H1 (cell line): ENCODE results near the gene THEMIS. TPM values are rescaled to one million over a fixed set of nuclear protein-coding genes. Genes with fewer than 3 reads are reported as not detected.

Experiments
- CTCF ChIA-PET: fragments of 300-600 bp; sonication (Branson Sonifier 250); formaldehyde crosslinking; loops from one replicate; lab custom pipeline; 2021; ENCODE audit not compliant: partially characterized antibody; lab: Charles Lee
- POLR2A ChIA-PET: fragments of 300-600 bp; sonication (Branson Sonifier 250); formaldehyde crosslinking; loops from one replicate; lab custom pipeline; 2021; ENCODE audit warnings: inconsistent platforms; ENCODE audit not compliant: partially characterized antibody; lab: Charles Lee
- DNase-seq, 2 experiments: peaks; one replicate each; pipeline versions ENCODE4 v3.0.0 to v3.0.0-alpha.2; 2010 to 2022; ENCODE audit warnings: low spot score in 2 of 2, low read depth in 1 of 2, mixed read lengths in 1 of 2
- FAIRE-seq: peaks from 2 replicates; lab custom pipeline; 2011; peaks lifted over from hg19 to GRCh38; lab: Jason Lieb, UNC
- H2AFZ ChIP-seq: 2 replicates; pipeline ENCODE4 v1.8.1; 2012; ENCODE audit warnings: low read length, inconsistent platforms
- H2AK5ac ChIP-seq: 2 replicates; pipeline ENCODE4 v1.6.1; 2013; ENCODE audit warnings: low read depth, low read length
- H2BK120ac ChIP-seq: replicated peaks from 2 replicates; pipeline ENCODE3; 2013; ENCODE audit warnings: low read depth, low read length, inconsistent platforms
- H2BK12ac ChIP-seq: 2 replicates; pipeline ENCODE4 v1.6.1; 2013; ENCODE audit warnings: low read depth, low read length
- H2BK15ac ChIP-seq: 2 replicates; pipeline ENCODE4 v1.6.1; 2013; ENCODE audit warnings: low read length
- H2BK20ac ChIP-seq: 2 replicates; pipeline ENCODE4 v1.6.1; 2013; ENCODE audit warnings: low read length
- H2BK5ac ChIP-seq: 2 replicates; pipeline ENCODE4 v1.6.1; 2013; ENCODE audit warnings: low read depth, low read length
- H3K14ac ChIP-seq: 2 replicates; pipeline ENCODE4 v1.6.1; 2013; ENCODE audit warnings: inconsistent platforms; ENCODE audit not compliant: insufficient read length
- H3K18ac ChIP-seq: 2 replicates; pipeline ENCODE4 v1.6.1; 2013; ENCODE audit warnings: low read length; ENCODE audit errors: extremely low read depth
- H3K23ac ChIP-seq: 2 replicates; pipeline ENCODE4 v1.6.1; 2013; ENCODE audit warnings: inconsistent platforms; ENCODE audit not compliant: insufficient read length
- H3K23me2 ChIP-seq: 2 replicates; pipeline ENCODE4 v1.6.1; 2013; ENCODE audit warnings: low read depth, low read length
- H3K27ac ChIP-seq: 2 replicates; pipeline ENCODE4 v1.6.1; 2011; ENCODE audit warnings: low read depth, low read length, inconsistent platforms
- H3K27me3 ChIP-seq, 4 experiments: replicated peaks in 1 of 4; 1 replicate in 1 of 4; 2 replicates in 3 of 4; pipeline versions ENCODE4 v1.6.1 to v1.8.1; 2011 to 2013; ENCODE audit warnings: low read length in 3 of 4, mild to moderate bottlenecking in 3 of 4, inconsistent platforms in 2 of 4, mixed read lengths in 2 of 4, moderate library complexity in 1 of 4; ENCODE audit not compliant: control insufficient read depth in 3 of 4, insufficient read depth in 3 of 4; ENCODE audit errors: extremely low read depth in 1 of 4
- H3K36me3 ChIP-seq, 4 experiments: 2 replicates each; pipeline versions ENCODE4 v1.6.1 to v1.8.1; 2011 to 2013; ENCODE audit warnings: mild to moderate bottlenecking in 4 of 4, low read length in 3 of 4, moderate library complexity in 2 of 4, control low read depth in 1 of 4, inconsistent platforms in 1 of 4; ENCODE audit not compliant: insufficient read depth in 4 of 4, control insufficient read depth in 2 of 4
- H3K4ac ChIP-seq: replicated peaks from 2 replicates; pipeline ENCODE3; 2013; ENCODE audit warnings: low read length, low read depth, mixed read lengths, inconsistent platforms; ENCODE audit not compliant: insufficient read length
- H3K4me1 ChIP-seq, 4 experiments: replicated peaks in 1 of 4; 1 replicate in 1 of 4; 2 replicates in 3 of 4; pipeline versions ENCODE4 v1.6.1 to v1.8.1; 2011 to 2013; ENCODE audit warnings: low read length in 3 of 4, inconsistent platforms in 2 of 4, mixed read lengths in 1 of 4; ENCODE audit not compliant: insufficient read depth in 4 of 4, control insufficient read depth in 3 of 4
- H3K4me2 ChIP-seq, 2 experiments: 2 replicates each; pipeline versions ENCODE4 v1.6.1 to v1.8.1; 2011 to 2013; ENCODE audit warnings: low read depth in 2 of 2, low read length in 2 of 2, control low read depth in 1 of 2, inconsistent platforms in 1 of 2, mild to moderate bottlenecking in 1 of 2; ENCODE audit not compliant: insufficient read depth in 1 of 2
- H3K4me3 ChIP-seq, 4 experiments: fragments of 200-600, 300-600 bp in 1 of 4; sonication (generic), shearing (Covaris generic), sonication (Bioruptor Twin) in 1 of 4; 2 replicates each; pipeline versions ENCODE4 v1.5.1 to v1.8.1; 2011 to 2016; ENCODE audit warnings: low read length in 4 of 4, low read depth in 3 of 4, control low read depth in 2 of 4, inconsistent platforms in 2 of 4, mild to moderate bottlenecking in 2 of 4, mixed read lengths in 1 of 4, moderate library complexity in 1 of 4; ENCODE audit not compliant: insufficient read depth in 2 of 4; ENCODE audit errors: extremely low read depth in 1 of 4
- H3K56ac ChIP-seq: replicated peaks from 2 replicates; pipeline ENCODE3; 2013; ENCODE audit warnings: low read depth, mild to moderate bottlenecking, mixed read lengths, low read length, inconsistent platforms; ENCODE audit not compliant: insufficient read length
- H3K79me1 ChIP-seq: 2 replicates; pipeline ENCODE4 v1.6.1; 2013; ENCODE audit warnings: low read depth, low read length, control low read depth
- H3K79me2 ChIP-seq, 2 experiments: 2 replicates each; pipeline versions ENCODE4 v1.6.1 to v1.8.1; 2012 to 2013; ENCODE audit warnings: low read length in 2 of 2, mild to moderate bottlenecking in 2 of 2, inconsistent platforms in 1 of 2; ENCODE audit not compliant: insufficient read depth in 2 of 2, control insufficient read depth in 1 of 2
- H3K9ac ChIP-seq, 4 experiments: replicated peaks in 1 of 4; 1 replicate in 1 of 4; 2 replicates in 3 of 4; pipeline versions ENCODE4 v1.6.1 to v1.8.1; 2011 to 2013; ENCODE audit warnings: low read depth in 3 of 4, low read length in 3 of 4, control low read depth in 2 of 4, mild to moderate bottlenecking in 2 of 4, moderate library complexity in 2 of 4, inconsistent platforms in 1 of 4; ENCODE audit errors: extremely low read depth in 1 of 4
- H3K9me3 ChIP-seq, 2 experiments: 2 replicates each; pipeline versions ENCODE4 v1.6.1 to v1.8.1; 2012 to 2013; ENCODE audit warnings: mild to moderate bottlenecking in 2 of 2, moderate library complexity in 2 of 2, control low read depth in 1 of 2, inconsistent platforms in 1 of 2, low read depth in 1 of 2, low read length in 1 of 2, mixed read lengths in 1 of 2; ENCODE audit not compliant: insufficient read depth in 2 of 2
- H4K20me1 ChIP-seq, 2 experiments: replicated peaks in 1 of 2; 2 replicates each; pipeline versions ENCODE3 to v1.8.1; 2011 to 2013; ENCODE audit warnings: inconsistent platforms in 2 of 2, low read length in 2 of 2, mild to moderate bottlenecking in 1 of 2; ENCODE audit not compliant: insufficient read depth in 2 of 2, control insufficient read depth in 1 of 2
- H4K5ac ChIP-seq: 2 replicates; pipeline ENCODE4 v1.6.1; 2013; ENCODE audit warnings: low read length, low read depth, mixed read lengths, inconsistent platforms; ENCODE audit not compliant: insufficient read length
- H4K8ac ChIP-seq: 2 replicates; pipeline ENCODE4 v1.8.0; 2013; ENCODE audit warnings: mild to moderate bottlenecking, moderate library complexity, low read length, inconsistent platforms; ENCODE audit not compliant: insufficient read depth; ENCODE audit errors: extremely low read depth
- H4K91ac ChIP-seq: replicated peaks from 2 replicates; pipeline ENCODE3; 2013; ENCODE audit warnings: low read length, mixed read lengths, inconsistent platforms; ENCODE audit not compliant: insufficient read length
- ASH2L ChIP-seq: fragments of 200-600, 300-600 bp; sonication (generic); IDR thresholded peaks from one replicate; pipeline ENCODE4 v1.7.1; 2017; ENCODE audit warnings: low read length
- CREB1 ChIP-seq: IDR thresholded peaks from 2 replicates; pipeline ENCODE4 v1.6.1; 2012; ENCODE audit warnings: inconsistent platforms
- EGR1 ChIP-seq: IDR thresholded peaks from 2 replicates; pipeline ENCODE4 v1.6.1; 2011; ENCODE audit warnings: low read depth, low read length, borderline replicate concordance
- EP300 ChIP-seq, 2 experiments: IDR thresholded peaks; 1 replicate in 1 of 2; 2 replicates in 1 of 2; pipeline ENCODE4 v1.6.1; 2011 to 2012; ENCODE audit warnings: low read depth in 2 of 2, low read length in 2 of 2, mild to moderate bottlenecking in 2 of 2, borderline replicate concordance in 1 of 2, inconsistent platforms in 1 of 2, moderate library complexity in 1 of 2
- GTF2F1 ChIP-seq: IDR thresholded peaks from 2 replicates; pipeline ENCODE4 v1.6.1; 2012; ENCODE audit warnings: low read depth, low read length, improper control_type of control experiment, borderline replicate concordance
- ZNF274 ChIP-seq: IDR thresholded peaks from 2 replicates; pipeline ENCODE4 v1.7.0; 2012; ENCODE audit warnings: low read length, borderline replicate concordance; ENCODE audit errors: extremely low read depth
- WGBS, 2 experiments: shearing (Covaris generic) in 1 of 2; methylation state at CpG; one replicate each; pipeline versions ENCODE4 v1.1.6 to v1.1.7; 2013 to 2015; ENCODE audit warnings: low lambda C conversion rate in 2 of 2, mixed read lengths in 2 of 2, inconsistent platforms in 1 of 2, low coverage in 1 of 2, missing lambda C conversion rate in 1 of 2; ENCODE audit not compliant: insufficient replicate concordance in 2 of 2, insufficient coverage in 1 of 2, insufficient read length in 1 of 2; ENCODE audit errors: extremely low coverage in 1 of 2, missing lambda C conversion rate in 1 of 2; 5-methylcytosine and 5-hydroxymethylcytosine counted together
- polyA plus RNA-seq, 7 experiments: library from polyadenylated mRNA; depleted of rRNA in 3 of 7; stranded (reverse) in 5 of 7; unstranded in 2 of 7; fragments of >200 nt in 5 of 7; fragments of 200-250 nt in 2 of 7; gene quantifications; 1 replicate in 5 of 7; 2 replicates in 1 of 7; 4 replicates in 1 of 7; pipeline versions ENCODE4 v1.2.1 to v1.2.3, GENCODE V29; 2011 to 2013; ENCODE audit warnings: missing spikeins in 2 of 7, mixed read lengths in 2 of 7
- total RNA-seq: library from RNA; stranded (reverse); fragmentation: NEBNext Ultra II Directional; extraction: Animal tissue kit (Norgen Biotek cat#: 25700); gene quantifications from 2 replicates; pipeline ENCODE4 v1.2.1, GENCODE V29; 2021
- TF ChIP-seq, protein P1 (sequence below): IDR thresholded peaks from 2 replicates; pipeline ENCODE4 v1.6.1; 2012; ENCODE audit warnings: inconsistent platforms
- TF ChIP-seq, protein P2 (sequence below): IDR thresholded peaks from 2 replicates; pipeline ENCODE4 v1.6.1; 2011; ENCODE audit warnings: low read length, improper control_type of control experiment
- TF ChIP-seq, protein P3 (sequence below), 3 experiments: IDR thresholded peaks; 1 replicate in 2 of 3; 2 replicates in 1 of 3; pipeline versions ENCODE4 v1.5.1 to v1.6.1; 2011; ENCODE audit warnings: low read length in 3 of 3, mild to moderate bottlenecking in 3 of 3, inconsistent platforms in 2 of 3, low read depth in 1 of 3, moderate library complexity in 1 of 3; ENCODE audit not compliant: insufficient read depth in 1 of 3; ENCODE audit errors: control extremely low read depth in 1 of 3
- TF ChIP-seq, protein P4 (sequence below): IDR thresholded peaks from 2 replicates; pipeline ENCODE4 v1.6.1; 2011; ENCODE audit warnings: low read depth, mild to moderate bottlenecking, low read length; ENCODE audit not compliant: insufficient read depth

THEMIS gene
- total and polyA plus RNA-seq, 2 of the 8 experiments (the other 6 are each of a cell fraction or from before 2014, with no cell fraction given), result not detected

DNA sequence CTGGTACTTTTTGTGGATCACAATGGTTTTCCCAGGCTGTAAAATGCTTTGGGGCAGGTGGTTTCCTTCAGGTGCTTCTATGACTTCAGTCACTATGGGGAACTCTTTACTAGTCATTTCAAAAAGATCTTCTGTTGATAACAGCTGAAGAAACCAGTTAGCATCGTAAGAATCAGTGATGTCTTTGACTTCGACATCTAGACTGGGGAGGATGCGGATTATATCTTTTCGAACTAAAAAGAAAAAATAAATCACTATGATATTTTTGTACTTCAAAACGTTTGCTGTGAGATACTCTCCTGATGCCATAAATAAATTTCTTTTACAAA, 87.2 kb downstream of the THEMIS start:
- no peak overlapping the region for H3K4ac ChIP-seq
- POLR2A ChIA-PET, result no interaction called here
- no peaks in the 10 kb centered on the region for H3K36me3 ChIP-seq
- no peak overlapping the region for H3K23ac ChIP-seq
- DNase-seq (no peak), FAIRE-seq (no peak)
- H2AK5ac ChIP-seq, result no peak overlapping the region
- no peaks in the 10 kb centered on the region for H3K27me3 ChIP-seq
- no peak overlapping the region for H3K4me3 ChIP-seq
- no peak overlapping the region for H2BK20ac ChIP-seq
- H4K91ac ChIP-seq, result no peak overlapping the region
- WGBS, 2 experiments, result 90% methylated on average over 5 of the region's 5 CpGs; no CpG with 5 or more reads in 1 of the 2 experiments
- no peak overlapping the region for H3K14ac ChIP-seq
- no peak overlapping the region for H2AFZ ChIP-seq
- H3K79me2 ChIP-seq, result no peaks in the 10 kb centered on the region
- TF ChIP-seq ASH2L (no peak), GTF2F1 (no peak), EP300 (IDR thresholded peaks at IDR 0.05; ENCODE audit: borderline replicate concordance in 1 of 2, low read depth in 2 of 2, low read length in 2 of 2) (no peak), CREB1 (no peak), ZNF274 (no peak), EGR1 (no peak)
- TF ChIP-seq, protein P1, sequence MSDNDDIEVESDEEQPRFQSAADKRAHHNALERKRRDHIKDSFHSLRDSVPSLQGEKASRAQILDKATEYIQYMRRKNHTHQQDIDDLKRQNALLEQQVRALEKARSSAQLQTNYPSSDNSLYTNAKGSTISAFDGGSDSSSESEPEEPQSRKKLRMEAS, result no peak
- TF ChIP-seq, protein P2, sequence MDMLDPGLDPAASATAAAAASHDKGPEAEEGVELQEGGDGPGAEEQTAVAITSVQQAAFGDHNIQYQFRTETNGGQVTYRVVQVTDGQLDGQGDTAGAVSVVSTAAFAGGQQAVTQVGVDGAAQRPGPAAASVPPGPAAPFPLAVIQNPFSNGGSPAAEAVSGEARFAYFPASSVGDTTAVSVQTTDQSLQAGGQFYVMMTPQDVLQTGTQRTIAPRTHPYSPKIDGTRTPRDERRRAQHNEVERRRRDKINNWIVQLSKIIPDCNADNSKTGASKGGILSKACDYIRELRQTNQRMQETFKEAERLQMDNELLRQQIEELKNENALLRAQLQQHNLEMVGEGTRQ, result no peak
- TF ChIP-seq, protein P3, sequence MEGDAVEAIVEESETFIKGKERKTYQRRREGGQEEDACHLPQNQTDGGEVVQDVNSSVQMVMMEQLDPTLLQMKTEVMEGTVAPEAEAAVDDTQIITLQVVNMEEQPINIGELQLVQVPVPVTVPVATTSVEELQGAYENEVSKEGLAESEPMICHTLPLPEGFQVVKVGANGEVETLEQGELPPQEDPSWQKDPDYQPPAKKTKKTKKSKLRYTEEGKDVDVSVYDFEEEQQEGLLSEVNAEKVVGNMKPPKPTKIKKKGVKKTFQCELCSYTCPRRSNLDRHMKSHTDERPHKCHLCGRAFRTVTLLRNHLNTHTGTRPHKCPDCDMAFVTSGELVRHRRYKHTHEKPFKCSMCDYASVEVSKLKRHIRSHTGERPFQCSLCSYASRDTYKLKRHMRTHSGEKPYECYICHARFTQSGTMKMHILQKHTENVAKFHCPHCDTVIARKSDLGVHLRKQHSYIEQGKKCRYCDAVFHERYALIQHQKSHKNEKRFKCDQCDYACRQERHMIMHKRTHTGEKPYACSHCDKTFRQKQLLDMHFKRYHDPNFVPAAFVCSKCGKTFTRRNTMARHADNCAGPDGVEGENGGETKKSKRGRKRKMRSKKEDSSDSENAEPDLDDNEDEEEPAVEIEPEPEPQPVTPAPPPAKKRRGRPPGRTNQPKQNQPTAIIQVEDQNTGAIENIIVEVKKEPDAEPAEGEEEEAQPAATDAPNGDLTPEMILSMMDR (IDR thresholded peaks at IDR 0.05; ENCODE audit: control extremely low read depth in 1 of 3, insufficient read depth in 1 of 3, low read depth in 1 of 3, low read length in 3 of 3), result no peak
- TF ChIP-seq, protein P4, sequence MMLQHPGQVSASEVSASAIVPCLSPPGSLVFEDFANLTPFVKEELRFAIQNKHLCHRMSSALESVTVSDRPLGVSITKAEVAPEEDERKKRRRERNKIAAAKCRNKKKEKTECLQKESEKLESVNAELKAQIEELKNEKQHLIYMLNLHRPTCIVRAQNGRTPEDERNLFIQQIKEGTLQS, result no peak
- H3K4me1 ChIP-seq, result no peaks in the 10 kb centered on the region
- H4K8ac ChIP-seq, result no peak overlapping the region
- H3K23me2 ChIP-seq, result no peaks in the 10 kb centered on the region
- no peak overlapping the region for H2BK12ac ChIP-seq
- no peak overlapping the region for H2BK5ac ChIP-seq
- no peak overlapping the region for H3K4me2 ChIP-seq
- CTCF ChIA-PET, result no interaction called here
- H4K20me1 ChIP-seq, result no peaks in the 10 kb centered on the region
- no peak overlapping the region for H3K18ac ChIP-seq
- H2BK120ac ChIP-seq, result no peak overlapping the region
- no peak overlapping the region for H2BK15ac ChIP-seq
- no peak overlapping the region for H3K9ac ChIP-seq
- H3K27ac ChIP-seq, result no peak overlapping the region
- H3K9me3 ChIP-seq, result no peaks in the 10 kb centered on the region
- H3K79me1 ChIP-seq, result no peaks in the 10 kb centered on the region
- no peak overlapping the region for H3K56ac ChIP-seq
- no peak overlapping the region for H4K5ac ChIP-seq
